ENCODE measurements around the gene MCUR1. TPM values are rescaled to one million over a fixed set of nuclear protein-coding genes. Genes with fewer than 3 reads are reported as not detected.
A peak's percentile ranks its signal among the peaks of the same experiment; 100 is the strongest.

MCUR1 gene
- total and polyA plus RNA-seq, 5 donors = 20.7 to 26.1 (median 24.6) TPM

GRCh38 chr6:13762611-13763441 lies 51.5 kb downstream of the MCUR1 start:
- WGBS = 69% methylated on average over 6 of the region's 6 CpGs
- Histone ChIP-seq H3K27ac (ENCODE audit: low read length) (no peak overlapping the region), H3K4me3 (ENCODE audit: low read length) (no peak overlapping the region), H3K4me1 (ENCODE audit: control insufficient read depth, insufficient read depth, low read length) (no peaks in the 10 kb centered on the region), H3K9me3 (ENCODE audit: control insufficient read depth, low read length) (no peaks in the 10 kb centered on the region), H3K27me3 (ENCODE audit: control insufficient read depth, insufficient read depth) (no peaks in the 10 kb centered on the region)
- DNase-seq = no peak
- no peak for ATAC-seq
- intact Hi-C loops (cut with DNase I) = no loop called here

GRCh38 chr6:13761361-13762036 lies 52.9 kb downstream of the MCUR1 start:
- no peaks in the 10 kb centered on the region for H3K27me3 ChIP-seq (ENCODE audit: control insufficient read depth, insufficient read depth)
- 63% methylated on average over 6 of the region's 6 CpGs for WGBS
- no peak overlapping the region for H3K4me3 ChIP-seq (ENCODE audit: low read length)
- H3K4me1 ChIP-seq (ENCODE audit: control insufficient read depth, insufficient read depth, low read length) = no peaks in the 10 kb centered on the region
- intact Hi-C loops (cut with DNase I) = no loop called here
- no peak for DNase-seq
- no peak overlapping the region for H3K27ac ChIP-seq (ENCODE audit: low read length)
- ATAC-seq = no peak
- no peaks in the 10 kb centered on the region for H3K9me3 ChIP-seq (ENCODE audit: control insufficient read depth, low read length)

GRCh38 chr6:13760307-13761304 lies 53.8 kb downstream of the MCUR1 start:
- WGBS = 51% methylated on average over 11 of the region's 11 CpGs
- no peaks in the 10 kb centered on the region for H3K27me3 ChIP-seq (ENCODE audit: control insufficient read depth, insufficient read depth)
- no peak overlapping the region for H3K4me3 ChIP-seq (ENCODE audit: low read length)
- H3K27ac ChIP-seq (ENCODE audit: low read length) = no peak overlapping the region
- no peaks in the 10 kb centered on the region for H3K4me1 ChIP-seq (ENCODE audit: control insufficient read depth, insufficient read depth, low read length)
- intact Hi-C loops (cut with DNase I) = no loop called here
- DNase-seq (no peak), ATAC-seq (peak; percentile 94 to 96)
- no peaks in the 10 kb centered on the region for H3K9me3 ChIP-seq (ENCODE audit: control insufficient read depth, low read length)

- intact Hi-C loops (cut with DNase I) = no loop called here
- no peak overlapping the region for H3K27ac ChIP-seq (ENCODE audit: low read length)
- no peaks in the 10 kb centered on the region for H3K9me3 ChIP-seq (ENCODE audit: control insufficient read depth, low read length)
- no peak overlapping the region for H3K4me3 ChIP-seq (ENCODE audit: low read length)
- ATAC-seq (no peak), DNase-seq (no peak)
- WGBS = 94% methylated on average over 6 of the region's 6 CpGs
- H3K4me1 ChIP-seq (ENCODE audit: control insufficient read depth, insufficient read depth, low read length) = no peaks in the 10 kb centered on the region
- no peaks in the 10 kb centered on the region for H3K27me3 ChIP-seq (ENCODE audit: control insufficient read depth, insufficient read depth)
These were observed 55.3 kb downstream of the MCUR1 start for GRCh38 chr6:13759025-13759424.

- WGBS = 91% methylated on average over 2 of the region's 2 CpGs
- ATAC-seq = no peak
- no peak overlapping the region for H3K4me3 ChIP-seq (ENCODE audit: low read length)
- H3K27ac ChIP-seq (ENCODE audit: low read length) = no peak overlapping the region
- intact Hi-C loops (cut with DNase I) = no loop called here
- no peaks in the 10 kb centered on the region for H3K27me3 ChIP-seq (ENCODE audit: control insufficient read depth, insufficient read depth)
- no peaks in the 10 kb centered on the region for H3K4me1 ChIP-seq (ENCODE audit: control insufficient read depth, insufficient read depth, low read length)
- DNase-seq = no peak
- H3K9me3 ChIP-seq (ENCODE audit: control insufficient read depth, low read length) = no peaks in the 10 kb centered on the region
These were observed 59.7 kb downstream of the MCUR1 start for GRCh38 chr6:13754644-13755043.

- no peaks in the 10 kb centered on the region for H3K4me1 ChIP-seq (ENCODE audit: control insufficient read depth, insufficient read depth, low read length)
- H3K27ac ChIP-seq (ENCODE audit: low read length) = no peak overlapping the region
- H3K4me3 ChIP-seq (ENCODE audit: low read length) = no peak overlapping the region
- H3K9me3 ChIP-seq (ENCODE audit: control insufficient read depth, low read length) = no peaks in the 10 kb centered on the region
- ATAC-seq = no peak
- 96% methylated on average over 7 of the region's 7 CpGs for WGBS
- DNase-seq = no peak
- H3K27me3 ChIP-seq (ENCODE audit: control insufficient read depth, insufficient read depth) = no peaks in the 10 kb centered on the region
- intact Hi-C loops (cut with DNase I) = no loop called here
These were observed 70.6 kb downstream of the MCUR1 start for GRCh38 chr6:13743736-13744127.

- intact Hi-C loops (cut with DNase I) = no loop called here
- 71% methylated on average over 56 of the region's 56 CpGs for WGBS
These were observed 71.2 kb downstream of the MCUR1 start for GRCh38 chr6:13742961-13743735.

GRCh38 chr6:13741365-13741764 lies 73.0 kb downstream of the MCUR1 start:
- Histone ChIP-seq H3K9me3 (ENCODE audit: control insufficient read depth, low read length) (no peaks in the 10 kb centered on the region), H3K27me3 (ENCODE audit: control insufficient read depth, insufficient read depth) (no peaks in the 10 kb centered on the region), H3K27ac (ENCODE audit: low read length) (no peak overlapping the region), H3K4me3 (ENCODE audit: low read length) (no peak overlapping the region), H3K4me1 (ENCODE audit: control insufficient read depth, insufficient read depth, low read length) (no peaks in the 10 kb centered on the region)
- 93% methylated on average over 4 of the region's 4 CpGs for WGBS
- intact Hi-C loops (cut with DNase I) = no loop called here
- DNase-seq = no peak
- no peak for ATAC-seq

More at GRCh38 chr6:13742961-13743735, 71.2 kb downstream of the MCUR1 start:
- H3K4me3 ChIP-seq (ENCODE audit: low read length) = no peak overlapping the region
- peak in 2 of 3 donors; percentile 41 to 52 for DNase-seq
- ATAC-seq = peak in 1 of 2 donors; percentile 65
- no peaks in the 10 kb centered on the region for H3K27me3 ChIP-seq (ENCODE audit: control insufficient read depth, insufficient read depth)
- no peak overlapping the region for H3K27ac ChIP-seq (ENCODE audit: low read length)
- H3K9me3 ChIP-seq (ENCODE audit: control insufficient read depth, low read length) = no peaks in the 10 kb centered on the region
- no peaks in the 10 kb centered on the region for H3K4me1 ChIP-seq (ENCODE audit: control insufficient read depth, insufficient read depth, low read length)
